ENCODE data around the gene CDRT15.
"Not testable (repeated sequence)": the region's sequence is repeated elsewhere in the genome, so short reads cannot be mapped to it uniquely, and the experiment has no call there.

The CDRT15 gene

GRCh38 chr17:14236762-14237161 is at the start of gene CDRT15:
Gene CDRT15, minus strand, starts transcription at chr17:14236862. Its CDS starts 29 bp downstream, at chr17:14236833.
- not testable (repeated sequence) for DNase-seq (ENCODE audit: low read depth in 2 of 2, low spot score in 1 of 2)

- DNase-seq (ENCODE audit: low read depth in 2 of 2, low spot score in 1 of 2) = no peak
These were observed 46.1 kb upstream of the CDRT15 start for GRCh38 chr17:14282726-14283125.

DNA sequence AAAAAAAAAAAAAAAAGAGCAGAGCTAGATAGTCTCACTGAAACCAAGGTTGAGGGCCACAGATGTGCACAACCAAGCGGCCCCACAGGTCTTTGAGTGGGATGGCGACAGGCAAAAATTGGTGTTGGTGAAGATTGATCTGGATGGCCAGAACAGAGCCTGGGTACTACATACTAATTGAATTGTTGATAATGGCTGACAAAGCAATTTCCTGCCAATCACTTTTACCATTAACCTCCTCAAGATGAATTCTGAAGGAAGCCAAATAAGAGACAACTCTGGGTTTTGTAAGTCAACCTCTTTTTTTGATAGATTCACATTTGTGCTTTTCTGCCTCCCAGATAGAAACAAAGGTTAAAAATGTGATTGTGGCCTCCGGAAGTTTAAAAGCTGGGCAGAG is 44.9 kb upstream of the CDRT15 start:
- no peak for DNase-seq (ENCODE audit: low read depth in 2 of 2, low spot score in 1 of 2)

DNA sequence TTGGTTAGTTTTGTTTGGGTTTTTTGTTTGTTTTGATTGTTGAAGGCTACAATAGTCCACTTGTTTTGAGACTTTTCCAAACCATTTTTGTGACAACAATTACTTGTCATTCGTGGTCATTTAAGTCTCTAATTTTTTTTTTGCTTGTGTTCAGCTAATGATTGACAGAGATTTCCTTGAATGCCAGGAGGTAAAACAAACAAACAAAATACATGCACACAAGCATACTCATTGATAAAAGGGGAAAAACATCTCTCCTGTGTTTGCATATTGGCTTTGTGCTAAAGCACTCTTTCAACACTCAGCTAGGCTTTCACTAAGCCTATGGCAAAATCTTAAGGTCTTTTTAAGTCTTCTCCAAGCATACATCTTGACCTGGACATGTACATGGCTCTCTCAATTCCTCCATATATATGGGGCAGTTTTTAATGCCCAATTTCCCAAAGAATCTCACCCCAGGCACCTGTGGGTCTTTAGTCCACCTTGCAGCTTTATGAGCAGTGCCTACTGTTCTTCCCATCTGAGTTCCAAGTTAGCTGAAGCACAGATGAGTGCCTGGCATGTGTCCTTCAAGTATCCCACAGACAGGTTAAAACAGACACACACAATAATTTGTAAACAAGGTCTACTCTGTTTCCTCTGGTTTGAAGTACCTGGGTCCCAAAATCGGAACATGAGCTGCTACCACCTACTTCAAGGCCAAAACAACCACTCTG is 40.0 kb upstream of the CDRT15 start:
- DNase-seq (ENCODE audit: low read depth in 2 of 2, low spot score in 1 of 2) = no peak

DNA sequence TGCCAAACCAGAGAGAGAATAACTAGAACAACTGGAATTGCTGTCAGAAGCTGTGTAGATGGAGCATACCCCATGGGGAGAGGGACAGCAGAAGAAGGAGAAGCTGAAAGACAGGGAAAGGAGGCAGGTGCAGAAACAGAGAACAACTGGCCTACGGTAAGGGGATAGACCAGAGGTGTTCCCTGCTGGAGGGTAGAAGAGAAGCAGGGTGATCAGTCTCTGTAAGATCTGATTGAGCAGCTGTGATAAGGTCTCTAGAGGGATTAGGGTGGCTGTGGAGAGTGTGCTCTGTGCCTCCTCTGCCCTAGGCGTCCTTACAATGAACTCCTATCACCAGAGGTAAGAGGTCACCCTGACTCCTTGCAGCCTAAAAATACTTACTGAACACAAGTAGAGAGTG is 33.8 kb upstream of the CDRT15 start:
- no peak for DNase-seq (ENCODE audit: low read depth in 2 of 2, low spot score in 1 of 2)

GRCh38 chr17:14269473-14269872 is 32.8 kb upstream of the CDRT15 start:
- no peak for DNase-seq (ENCODE audit: low read depth in 2 of 2, low spot score in 1 of 2)

DNA sequence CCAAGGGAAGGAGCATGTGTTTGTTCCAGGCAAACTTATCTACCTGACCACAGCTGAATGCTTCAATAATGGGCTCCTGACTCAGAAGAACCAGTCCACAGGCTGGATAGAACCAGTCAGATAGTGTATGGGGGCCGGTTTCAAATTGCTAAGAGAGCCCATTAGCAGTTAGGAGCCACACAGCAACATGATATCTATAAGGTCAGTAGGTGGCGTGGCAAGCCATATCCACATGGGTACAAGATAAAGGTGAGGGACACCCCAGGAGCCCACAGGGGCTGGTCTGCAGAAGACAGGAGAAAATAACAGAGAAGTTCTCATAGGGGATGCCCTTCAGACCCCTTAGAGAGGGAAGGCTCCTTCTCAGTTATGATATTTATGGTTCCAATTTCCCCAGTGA is 31.6 kb upstream of the CDRT15 start:
- DNase-seq (ENCODE audit: low read depth in 2 of 2, low spot score in 1 of 2) = no peak

- DNase-seq (ENCODE audit: low read depth in 2 of 2, low spot score in 1 of 2) = no peak
These were observed 24.7 kb upstream of the CDRT15 start for GRCh38 chr17:14261406-14261805.

- DNase-seq (ENCODE audit: low read depth in 2 of 2, low spot score in 1 of 2) = no peak
These were observed 9.0 kb upstream of the CDRT15 start for GRCh38 chr17:14245629-14246028.

DNA sequence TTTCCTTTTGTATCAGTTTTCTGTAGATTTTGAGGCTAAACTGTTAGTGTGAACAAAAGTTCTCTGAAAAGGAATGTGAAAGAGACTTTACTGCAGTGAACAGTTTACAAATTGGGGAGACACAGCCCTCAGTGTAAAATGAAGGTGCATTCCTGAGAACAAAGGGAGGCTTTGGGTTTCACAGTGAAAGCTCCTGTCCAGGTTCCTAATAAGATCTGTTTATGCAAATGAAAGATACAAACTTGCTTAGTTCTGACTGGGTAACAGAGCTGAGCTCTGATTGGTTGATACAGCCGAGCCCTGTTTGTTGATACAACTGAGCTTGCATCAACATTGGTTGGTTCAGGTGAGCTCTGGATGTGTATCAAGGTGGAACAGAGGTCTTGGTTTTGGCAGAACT is 8.3 kb upstream of the CDRT15 start:
- no peak for DNase-seq (ENCODE audit: low read depth in 2 of 2, low spot score in 1 of 2)

- DNase-seq (ENCODE audit: low read depth in 2 of 2, low spot score in 1 of 2) = not testable (repeated sequence)
These were observed 2.6 kb upstream of the CDRT15 start for GRCh38 chr17:14239271-14239670.

- DNase-seq (ENCODE audit: low read depth in 2 of 2, low spot score in 1 of 2) = not testable (repeated sequence)
These were observed 630 bp downstream of the CDRT15 start for GRCh38 chr17:14236032-14236431.

DNA sequence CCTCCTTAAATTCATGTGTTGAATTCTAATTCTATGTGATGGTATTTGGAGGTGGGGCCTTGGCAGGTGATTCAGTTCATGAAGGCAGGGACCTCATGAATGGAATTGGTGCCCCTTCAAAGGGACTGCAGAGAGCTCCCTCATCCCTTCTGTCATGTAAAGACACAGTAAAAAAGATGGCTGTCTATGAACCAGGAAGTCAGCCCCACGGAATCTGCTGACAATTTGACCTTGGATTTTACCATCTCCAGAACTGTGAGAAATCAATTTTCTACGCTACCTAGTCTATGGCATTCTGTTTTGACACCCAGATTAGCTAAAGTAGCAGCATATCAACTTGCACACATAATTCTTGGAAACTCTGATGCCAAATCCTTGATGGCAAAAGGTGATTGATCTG is 1.6 kb downstream of the CDRT15 start:
- DNase-seq (ENCODE audit: low read depth in 2 of 2, low spot score in 1 of 2) = not testable (repeated sequence)

GRCh38 chr17:14231187-14231586 is 5.5 kb downstream of the CDRT15 start:
- DNase-seq (ENCODE audit: low read depth in 2 of 2, low spot score in 1 of 2) = not testable (repeated sequence)

GRCh38 chr17:14228903-14229302 is 7.8 kb downstream of the CDRT15 start:
- no peak for DNase-seq (ENCODE audit: low read depth in 2 of 2, low spot score in 1 of 2)

DNA sequence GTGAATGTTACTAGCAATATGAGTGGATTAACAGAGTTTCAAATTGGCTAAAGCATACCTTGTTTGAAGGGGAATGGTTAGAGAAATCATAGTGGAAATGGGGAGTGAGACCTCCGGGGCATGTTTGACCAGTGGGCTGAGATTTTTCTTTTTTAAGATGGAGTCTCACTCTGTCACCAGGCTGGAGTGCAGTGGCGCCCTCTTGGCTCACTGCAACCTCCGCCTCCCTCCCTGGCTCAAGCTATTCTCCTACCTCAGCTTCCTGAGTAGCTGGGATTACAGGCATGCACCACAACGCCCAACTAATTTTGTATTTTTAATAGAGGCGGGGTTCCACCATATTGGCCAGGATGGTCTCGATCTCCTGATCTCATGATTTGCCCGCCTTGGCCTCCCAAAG is 9.6 kb downstream of the CDRT15 start:
- no peak for DNase-seq (ENCODE audit: low read depth in 2 of 2, low spot score in 1 of 2)

DNA sequence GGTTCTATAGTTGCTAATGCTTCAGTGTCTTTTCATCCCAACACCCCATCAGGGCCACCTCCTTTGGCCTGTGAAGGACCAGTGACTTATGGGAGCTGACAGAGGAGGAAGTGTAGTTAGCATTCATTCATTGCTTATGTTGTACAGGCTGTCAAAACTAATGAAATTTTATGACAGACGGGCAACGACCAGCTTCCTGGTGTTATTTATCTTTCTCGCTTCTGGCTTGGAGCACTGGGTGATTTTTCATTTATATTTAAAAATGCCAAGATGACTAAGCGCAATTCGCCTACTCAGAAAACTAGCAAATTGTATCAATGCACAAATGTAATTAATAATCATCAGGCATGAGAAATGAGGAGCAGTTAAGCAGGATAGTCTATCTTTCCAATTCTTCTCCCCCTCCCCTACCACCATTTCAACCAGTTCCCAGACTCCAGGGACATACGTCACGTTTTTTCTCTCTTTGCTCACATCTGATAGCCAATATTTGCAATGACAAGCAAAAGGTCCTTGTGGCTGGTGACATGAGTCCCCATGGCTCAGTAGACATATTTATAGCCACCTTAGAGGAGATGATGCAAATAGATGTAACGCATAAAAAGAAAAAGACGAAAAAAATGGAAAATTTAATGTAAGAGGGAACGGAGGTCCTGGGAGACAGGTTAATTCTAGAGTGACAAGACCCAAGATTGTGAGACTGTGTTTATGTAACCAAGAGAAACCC is 11.2 kb downstream of the CDRT15 start:
- DNase-seq (ENCODE audit: low read depth in 2 of 2, low spot score in 1 of 2) = no peak

DNA sequence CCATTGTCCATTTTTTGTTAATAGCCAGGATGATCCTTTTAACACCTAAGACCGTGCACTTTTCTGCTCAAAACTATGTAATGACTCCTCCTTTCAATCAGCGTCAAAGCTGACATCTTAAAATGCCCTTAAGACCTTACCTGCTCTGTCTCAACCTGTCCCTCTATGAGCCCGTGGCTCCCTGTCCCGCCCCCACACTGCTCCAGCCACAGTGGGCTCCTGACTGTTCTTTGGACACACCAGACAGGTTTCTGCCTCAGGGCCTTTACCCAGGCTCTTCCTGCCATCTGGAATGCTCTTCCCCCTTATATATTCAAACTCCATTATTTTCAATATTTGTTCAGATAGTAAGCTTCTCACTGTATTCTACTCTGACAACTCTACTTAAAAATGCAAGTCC is 14.1 kb downstream of the CDRT15 start:
- DNase-seq (ENCODE audit: low read depth in 2 of 2, low spot score in 1 of 2) = no peak

DNA sequence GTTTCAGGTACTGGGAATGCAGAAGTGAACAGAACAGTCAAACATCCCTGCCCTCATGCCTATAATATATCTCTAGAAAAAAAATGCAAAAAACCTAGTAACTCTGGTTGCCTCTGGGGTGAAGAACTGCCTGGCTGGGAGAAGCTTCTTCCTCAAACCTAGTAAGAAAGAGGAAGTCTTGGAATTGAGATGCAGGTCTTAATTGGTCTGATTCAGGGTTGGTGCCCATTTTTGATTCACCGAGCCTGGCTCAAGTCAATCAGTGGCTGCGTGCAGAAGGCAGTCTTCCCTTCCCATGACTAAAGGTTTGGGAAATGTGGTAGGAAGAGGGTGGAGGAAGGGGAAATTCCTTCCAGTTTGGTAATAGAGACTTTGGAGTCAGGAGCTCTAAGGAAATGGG is 22.4 kb downstream of the CDRT15 start:
- DNase-seq (ENCODE audit: low read depth in 2 of 2, low spot score in 1 of 2) = no peak

DNA sequence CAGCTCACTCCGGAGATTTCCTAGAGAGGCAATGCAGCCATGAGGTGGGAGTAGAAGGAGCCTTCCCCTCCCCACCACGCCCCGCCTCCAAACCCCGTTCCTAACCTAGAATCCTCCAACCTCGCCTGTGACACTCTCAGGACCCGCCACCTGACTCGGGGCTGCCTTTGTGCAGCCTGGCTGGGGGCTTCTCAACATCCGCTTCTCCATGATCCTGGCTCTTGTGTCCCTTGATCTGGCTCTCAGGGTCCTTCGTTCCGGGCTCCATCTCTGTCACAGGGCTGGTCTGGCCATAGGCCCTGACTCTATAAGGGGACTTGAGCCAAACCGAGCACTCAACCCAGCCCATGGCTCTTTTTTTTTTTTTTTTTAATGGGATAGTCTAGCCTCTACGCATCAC is 24.3 kb downstream of the CDRT15 start:
- DNase-seq (ENCODE audit: low read depth in 2 of 2, low spot score in 1 of 2) = no peak

DNA sequence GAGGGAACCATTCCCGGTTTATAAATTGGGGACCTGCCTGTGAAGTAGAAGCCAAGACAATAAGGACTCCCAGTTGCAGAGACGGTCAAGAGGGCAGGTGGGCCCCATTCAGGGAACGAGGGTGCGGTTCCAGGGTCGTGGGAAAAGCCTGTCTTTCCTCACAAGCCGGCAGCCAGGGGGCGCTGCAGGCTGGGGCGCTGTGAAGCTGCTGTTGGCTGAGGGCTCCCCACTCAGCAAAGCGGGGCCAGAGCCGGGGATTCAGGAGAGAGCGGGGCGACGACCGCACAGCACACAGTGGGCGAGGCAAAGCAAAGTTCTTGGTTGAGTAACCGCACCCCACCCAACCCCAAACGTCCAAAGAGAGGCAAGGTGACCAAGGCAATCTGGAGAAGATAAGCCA is 24.9 kb downstream of the CDRT15 start:
- DNase-seq (ENCODE audit: low read depth in 2 of 2, low spot score in 1 of 2) = no peak

DNA sequence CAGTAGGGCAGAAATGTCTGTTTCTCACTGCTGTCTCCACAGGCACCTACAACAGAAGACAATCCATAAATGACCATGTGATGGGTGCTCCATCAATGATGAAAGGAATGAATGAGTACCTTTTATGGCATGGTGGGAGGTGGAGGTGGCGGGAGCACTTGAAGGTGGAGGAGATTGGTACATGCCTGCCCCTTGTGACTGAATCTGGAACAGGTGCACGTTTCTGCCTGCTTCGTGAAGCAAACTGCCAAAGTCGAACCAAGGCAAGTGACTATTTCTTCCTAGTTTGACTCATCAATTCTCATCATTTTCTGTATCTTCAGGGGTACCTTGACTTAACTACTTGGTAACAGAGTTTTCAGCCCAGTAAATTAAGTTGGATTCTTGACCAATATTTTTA is 25.4 kb downstream of the CDRT15 start:
- DNase-seq (ENCODE audit: low read depth in 2 of 2, low spot score in 1 of 2) = no peak

DNA sequence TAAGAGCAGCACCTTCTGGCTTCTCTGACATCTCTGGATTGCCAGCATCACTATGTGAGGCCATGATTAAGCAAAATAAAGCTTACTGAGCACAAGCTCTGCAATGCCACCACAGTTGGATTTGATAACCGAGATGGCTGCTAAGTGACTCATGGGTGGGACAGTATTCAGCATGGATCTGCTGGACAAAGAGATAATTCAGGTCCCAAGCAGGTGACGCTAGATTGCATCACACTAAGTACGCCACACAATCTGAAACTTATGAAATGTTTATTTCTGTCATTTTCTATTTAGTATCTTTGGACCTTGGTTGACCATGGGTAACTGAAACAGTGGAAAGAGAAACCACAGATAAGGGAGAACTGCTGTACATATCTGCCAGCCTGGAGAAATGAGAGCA is 27.4 kb downstream of the CDRT15 start:
- no peak for DNase-seq (ENCODE audit: low read depth in 2 of 2, low spot score in 1 of 2)
